ENCODE results near the gene PHYKPL.
A peak's percentile ranks its signal among the peaks of the same experiment; 100 is the strongest.

PHYKPL gene

DNA sequence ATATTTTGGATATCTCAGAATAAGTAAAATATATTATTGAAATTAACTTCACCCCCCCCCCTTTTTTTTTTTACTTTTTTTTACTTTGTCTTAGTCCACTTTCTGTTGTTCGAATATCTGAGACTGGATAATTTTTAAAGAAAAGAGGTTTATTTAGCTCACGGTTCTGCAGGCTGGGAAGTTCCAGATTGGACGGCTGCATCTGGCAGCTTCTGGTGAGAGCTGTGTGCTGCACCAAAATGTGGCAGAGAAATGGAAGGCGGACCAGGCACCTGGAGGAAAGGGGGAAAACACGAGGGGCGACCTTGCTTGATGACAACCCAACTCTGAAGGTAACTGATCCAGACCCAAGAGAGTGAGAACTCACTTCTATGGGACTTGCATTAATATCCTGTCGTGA lies 39.8 kb downstream of the PHYKPL start:
- no peak for DNase-seq (ENCODE audit: low read depth in 2 of 3, low spot score in 2 of 3)

DNA sequence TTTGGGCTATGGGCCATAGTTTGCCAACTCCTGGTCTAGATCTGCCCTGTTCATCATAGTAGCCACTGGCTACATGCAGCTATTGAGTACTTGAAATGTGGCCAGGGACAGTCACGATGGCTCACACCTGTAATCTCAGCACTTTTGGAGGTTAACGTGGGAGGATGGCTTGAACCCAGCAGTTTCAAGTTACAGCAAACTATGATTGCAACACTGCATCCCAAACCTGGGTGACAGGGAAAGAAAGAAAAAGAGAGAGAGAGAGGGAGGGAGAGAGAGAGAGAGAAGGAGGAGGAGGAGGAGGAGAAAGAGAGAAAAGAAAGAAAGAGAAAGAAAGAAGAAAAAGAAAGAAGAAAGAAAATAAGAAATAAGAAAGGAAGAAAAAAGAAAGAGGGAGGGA lies 40.4 kb downstream of the PHYKPL start:
- no peak for DNase-seq (ENCODE audit: low read depth in 2 of 3, low spot score in 2 of 3)

DNA sequence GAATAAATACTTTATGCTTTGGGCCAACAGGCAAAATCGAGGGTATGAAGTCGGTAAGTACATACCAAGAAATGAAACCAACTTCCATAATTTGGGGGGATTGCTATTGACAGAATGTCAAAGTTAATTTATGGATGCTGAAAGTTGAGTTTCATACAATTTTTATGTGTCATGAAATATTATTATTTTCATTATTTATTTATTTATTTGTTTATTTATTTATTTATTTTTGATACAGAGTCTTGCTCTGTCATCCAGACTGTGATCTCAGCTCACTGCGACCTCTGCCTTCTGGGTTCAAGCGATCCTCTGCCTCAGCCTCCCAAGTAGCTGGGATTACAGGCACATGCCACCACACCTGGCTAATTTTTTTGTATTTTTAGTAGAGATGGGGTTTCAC lies 40.9 kb downstream of the PHYKPL start:
- no peak for DNase-seq (ENCODE audit: low read depth in 2 of 3, low spot score in 2 of 3)

DNA sequence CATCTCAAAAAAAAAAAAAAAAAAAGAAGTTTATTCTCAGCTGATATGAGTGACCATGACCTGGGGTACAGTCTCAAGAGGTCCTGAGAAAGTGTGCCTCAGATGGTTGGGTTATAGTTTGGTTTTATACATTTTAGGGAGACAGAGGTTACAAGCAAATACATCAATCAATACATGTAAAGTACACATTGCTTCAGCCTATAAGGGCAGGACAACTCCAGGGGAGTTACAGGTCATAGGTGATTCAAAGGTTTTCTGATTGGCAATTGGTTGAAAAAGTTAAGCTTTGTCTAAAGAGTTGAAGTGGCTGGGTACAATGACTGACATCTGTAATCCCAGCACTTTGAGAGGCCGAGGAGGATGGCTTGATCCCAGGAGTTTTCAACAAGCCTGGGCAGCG lies 43.2 kb downstream of the PHYKPL start:
- DNase-seq (ENCODE audit: low read depth in 2 of 3, low spot score in 2 of 3): no peak

DNA sequence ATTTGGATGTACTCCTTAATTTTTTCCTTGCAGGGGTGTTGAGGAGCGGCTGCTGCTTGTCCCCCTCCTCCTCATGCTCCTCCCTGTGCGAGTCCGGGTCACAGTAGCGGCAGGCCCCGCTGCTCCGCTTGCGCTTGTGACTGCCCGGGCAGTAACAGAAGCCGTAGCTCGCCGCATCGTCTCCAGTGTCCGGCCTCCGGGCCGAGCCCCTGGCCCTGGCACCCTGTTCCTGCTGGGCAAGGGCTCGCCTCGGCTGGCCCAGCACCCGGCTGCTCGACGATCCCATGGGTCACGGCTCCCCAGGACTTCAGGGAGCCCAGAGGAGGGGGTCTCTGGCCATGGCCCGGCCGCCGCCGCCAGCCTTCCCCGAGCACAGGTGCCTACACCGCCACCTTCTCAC lies 45.6 kb downstream of the PHYKPL start, which contains the start of gene GMCL2:
Gene GMCL2 (minus strand): TSS at position 358 of the 400 bp plus-strand sequence. CDS start 72 bp downstream, at position 286.
- no peak for DNase-seq (ENCODE audit: low read depth in 2 of 3, low spot score in 2 of 3)

DNA sequence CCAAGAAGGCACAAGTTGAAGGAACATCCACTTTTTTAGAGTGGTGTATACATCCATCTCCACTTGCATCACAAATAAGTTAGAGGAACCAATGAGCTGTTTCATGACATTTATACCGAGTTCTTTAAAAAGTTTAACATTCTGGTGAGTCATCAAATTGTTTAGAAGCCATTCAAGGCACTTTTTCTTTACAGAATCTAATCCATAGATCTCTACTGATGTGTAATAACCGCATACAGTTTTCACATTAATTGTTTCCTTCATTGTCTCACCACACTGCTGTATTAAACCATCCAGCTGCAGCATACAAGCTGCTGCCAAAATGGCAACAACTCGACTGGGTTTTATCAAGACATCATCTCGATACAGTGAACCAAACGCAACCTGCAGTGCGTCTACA lies 46.2 kb downstream of the PHYKPL start:
- DNase-seq (ENCODE audit: low read depth in 2 of 3, low spot score in 2 of 3): no peak

DNA sequence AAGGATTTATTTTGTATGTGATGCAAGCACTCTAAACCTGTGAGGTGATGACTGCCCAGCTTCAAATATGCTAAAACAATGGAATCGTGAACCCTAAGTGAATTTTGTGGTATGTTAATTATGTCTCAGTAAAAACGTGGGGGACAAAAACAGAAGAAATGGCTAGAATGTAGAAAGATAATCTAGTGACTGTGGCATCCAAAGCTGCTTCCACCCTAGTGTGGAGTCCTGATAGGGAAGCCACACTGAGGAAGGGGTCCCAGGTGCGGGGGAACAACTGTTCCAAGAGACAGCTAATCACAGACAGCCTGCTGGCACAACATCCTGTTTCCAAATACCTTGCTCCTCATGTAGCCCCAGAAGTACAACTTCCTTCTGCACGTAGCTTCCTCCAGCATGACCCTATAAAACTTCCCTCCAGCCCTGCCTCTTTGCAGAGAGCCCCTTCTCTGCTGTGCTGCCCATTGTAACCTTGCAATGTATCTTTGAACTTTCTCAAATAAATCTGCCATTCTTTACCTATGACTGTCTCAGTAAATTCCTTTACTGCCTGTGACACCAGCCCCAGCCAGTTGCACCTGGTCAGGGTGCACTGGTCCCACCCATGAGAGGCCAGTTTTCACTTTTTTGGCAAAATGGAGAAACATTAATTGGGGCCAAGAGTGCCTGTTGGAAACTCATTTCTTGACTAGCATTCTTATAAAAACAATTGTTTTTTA lies 50.3 kb downstream of the PHYKPL start:
- no peak for DNase-seq (ENCODE audit: low read depth in 2 of 3, low spot score in 2 of 3)

DNA sequence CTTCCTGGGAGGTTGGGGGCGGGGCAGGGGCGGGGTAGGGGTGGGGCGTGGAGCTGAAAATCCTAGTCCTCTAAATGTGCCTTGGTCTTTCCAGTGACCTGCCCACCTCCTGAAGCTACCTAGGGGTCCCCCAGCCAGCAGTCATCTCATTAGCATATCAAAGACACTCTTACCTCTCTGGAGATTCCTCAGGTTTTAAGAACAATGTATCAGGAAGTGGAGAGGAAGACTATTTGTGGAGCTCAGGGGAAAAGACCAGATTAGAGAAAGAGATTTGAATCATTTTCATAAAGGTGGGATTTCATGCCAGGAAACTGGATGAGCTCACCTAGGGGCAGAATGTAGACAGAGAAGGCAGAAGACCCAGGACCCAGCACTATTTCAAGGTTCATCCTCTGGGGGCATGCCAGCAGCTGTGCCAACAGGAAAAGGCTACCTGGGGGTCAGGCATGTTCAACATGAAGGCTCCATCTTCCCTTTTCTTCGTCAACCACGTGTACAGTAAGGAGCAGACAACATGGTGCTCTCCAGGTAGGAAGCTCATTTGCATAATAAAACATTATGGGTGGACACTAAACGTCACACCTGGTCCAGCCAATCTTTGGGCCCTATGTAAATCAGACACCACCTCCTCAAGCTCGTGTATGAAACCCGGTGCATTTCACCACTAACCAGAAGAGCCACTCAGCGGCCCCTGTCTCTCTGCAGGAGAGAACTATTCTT lies 52.3 kb downstream of the PHYKPL start:
- no peak for DNase-seq (ENCODE audit: low read depth in 2 of 3, low spot score in 2 of 3)

DNA sequence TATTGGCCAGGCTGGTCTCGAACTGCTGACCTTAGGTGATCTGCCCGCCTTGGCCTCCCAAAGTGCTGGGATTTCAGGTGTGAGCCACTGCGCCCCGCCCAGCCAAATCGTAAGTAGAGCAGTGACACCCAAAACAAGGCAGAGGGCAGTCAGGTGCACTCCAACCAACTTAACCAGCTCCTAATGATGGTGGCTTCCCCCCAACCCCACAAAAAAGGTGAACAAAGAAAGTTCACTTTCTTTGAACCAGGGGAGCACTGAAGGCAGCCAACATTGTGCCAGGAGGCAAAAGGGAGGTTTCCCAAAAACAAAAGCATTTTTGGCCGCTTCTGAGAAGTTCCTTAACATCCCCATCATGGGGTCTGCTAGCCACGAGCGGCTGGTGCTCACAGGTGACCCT lies 55.0 kb downstream of the PHYKPL start:
- DNase-seq (ENCODE audit: low read depth in 2 of 3, low spot score in 2 of 3): no peak

DNA sequence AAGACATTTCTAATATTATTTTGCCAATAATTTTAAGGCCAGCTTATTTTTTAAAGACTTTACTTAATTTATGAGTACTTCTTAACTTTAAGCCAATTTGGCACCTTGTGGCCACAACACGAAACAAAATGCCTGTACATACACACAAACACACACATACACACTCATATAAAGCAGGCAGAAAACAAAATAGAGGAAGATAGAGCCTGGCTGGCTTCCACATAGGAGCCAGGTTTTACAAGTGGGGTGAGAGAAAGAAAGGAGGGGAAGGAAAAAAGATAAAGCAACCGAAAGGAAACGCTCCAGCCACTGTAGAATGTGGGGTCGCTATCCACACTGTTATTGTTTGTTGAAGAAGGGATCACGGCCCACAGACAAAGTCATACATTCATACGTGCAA lies 55.8 kb downstream of the PHYKPL start:
- DNase-seq (ENCODE audit: low read depth in 2 of 3, low spot score in 2 of 3): no peak

DNA sequence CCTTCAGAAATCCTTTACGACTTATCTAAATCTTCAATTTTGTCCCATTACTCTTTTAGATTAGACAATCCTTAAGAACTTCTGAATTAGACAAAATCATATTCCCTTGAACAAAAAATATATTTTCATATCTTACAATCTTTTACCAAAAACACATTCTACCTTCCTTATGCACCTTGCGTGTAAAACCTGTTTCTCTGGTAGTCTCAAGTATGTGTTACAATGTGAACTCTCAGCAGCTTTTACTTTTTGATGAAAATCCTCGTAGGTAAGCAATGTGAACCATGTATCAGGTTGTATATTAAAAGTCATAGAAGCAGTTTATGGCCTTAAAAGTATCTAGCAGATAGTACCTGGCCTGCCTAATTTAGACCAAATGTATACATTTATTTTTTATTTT lies 58.1 kb downstream of the PHYKPL start:
- no peak for DNase-seq (ENCODE audit: low read depth in 2 of 3, low spot score in 2 of 3)

DNA sequence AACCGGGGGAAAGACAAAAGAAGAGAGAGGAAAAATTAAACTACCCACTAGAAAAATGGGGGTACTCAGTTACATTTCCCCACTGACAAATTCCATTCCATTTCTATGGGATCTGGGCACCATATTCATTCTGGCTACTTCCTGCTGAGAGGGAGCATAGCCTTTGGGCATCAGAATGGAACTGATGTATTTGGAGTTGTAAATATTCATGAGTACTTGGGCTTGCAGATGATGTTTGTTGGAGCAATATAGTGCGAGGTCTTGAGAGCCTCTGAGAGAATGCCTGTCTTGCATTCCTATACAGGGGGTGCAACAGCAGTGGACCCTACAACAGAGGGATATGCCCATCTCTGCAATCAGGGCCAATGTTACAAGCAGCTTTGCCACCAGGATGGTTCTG lies 62.1 kb downstream of the PHYKPL start:
- DNase-seq (ENCODE audit: low read depth in 2 of 3, low spot score in 2 of 3): no peak

DNA sequence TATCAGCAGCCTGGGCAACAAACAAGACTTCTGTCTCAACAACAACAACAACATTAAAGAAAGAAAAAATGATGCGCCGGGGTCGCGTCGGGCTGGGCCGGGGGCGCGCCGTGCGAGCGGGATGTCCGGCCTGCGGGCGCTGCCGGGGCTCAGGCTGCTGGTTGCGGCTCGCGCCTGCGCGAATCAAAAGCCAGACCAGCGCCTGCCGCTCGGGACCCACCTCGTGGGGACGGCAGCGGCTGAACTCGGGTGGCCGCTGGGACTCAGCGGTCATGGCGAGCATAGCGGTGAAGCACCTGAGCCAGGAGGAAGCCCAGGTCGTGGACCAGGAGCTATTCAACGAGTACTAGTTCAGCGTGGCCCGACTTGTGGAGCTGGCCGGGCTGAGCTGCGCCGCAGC lies 67.0 kb downstream of the PHYKPL start:
- no peak for DNase-seq (ENCODE audit: low read depth in 2 of 3, low spot score in 2 of 3)

DNA sequence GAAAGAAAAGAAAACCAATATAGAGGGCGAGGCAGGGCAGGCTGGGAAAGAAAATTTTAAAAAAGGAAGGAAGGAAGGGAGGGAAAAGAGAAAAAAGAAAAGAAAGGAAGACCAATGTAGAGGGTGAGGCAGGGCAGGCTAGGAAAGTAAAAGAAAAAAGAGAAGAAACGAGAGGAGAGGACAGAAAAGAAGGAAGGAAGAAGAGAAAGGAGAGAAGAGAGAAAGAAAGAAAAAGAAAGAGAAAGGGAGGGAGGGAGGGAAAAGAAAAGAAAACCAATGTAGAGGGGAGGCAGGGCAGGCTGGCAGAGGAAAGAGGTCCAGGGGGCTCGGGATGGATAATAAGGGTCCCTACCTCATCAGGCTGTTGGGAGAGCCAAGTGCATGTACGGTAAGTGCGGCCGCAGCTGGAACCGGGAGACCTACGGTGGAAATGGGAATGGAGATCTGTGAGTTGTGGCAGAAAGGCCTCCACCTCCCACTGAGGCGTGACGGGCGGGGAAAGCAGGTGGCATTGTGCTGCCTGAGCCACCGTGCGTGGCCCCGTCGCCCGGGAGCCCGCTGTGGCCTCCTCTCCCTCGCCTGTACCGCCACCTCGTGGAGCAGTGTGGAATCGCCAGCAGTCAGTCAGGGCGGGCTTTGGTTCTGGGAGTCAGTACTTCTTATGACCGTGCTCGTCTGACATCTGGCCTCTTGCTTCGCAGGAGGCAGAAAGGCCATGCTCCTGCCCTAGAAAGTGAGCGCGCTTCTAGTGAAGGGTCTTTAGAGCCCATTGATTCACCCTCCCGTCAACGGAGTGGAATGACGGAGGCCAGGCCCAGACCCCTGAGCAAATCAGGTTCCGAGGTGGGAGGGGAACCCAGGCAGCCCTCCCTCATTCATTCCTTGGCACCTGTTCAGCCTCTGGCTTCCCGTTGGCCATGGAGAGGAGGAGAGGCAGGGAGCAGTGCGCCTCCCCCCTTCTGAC lies 68.5 kb downstream of the PHYKPL start:
- peak; percentile 81 to 99 (median 97) for DNase-seq (ENCODE audit: low read depth in 2 of 3, low spot score in 2 of 3)

DNA sequence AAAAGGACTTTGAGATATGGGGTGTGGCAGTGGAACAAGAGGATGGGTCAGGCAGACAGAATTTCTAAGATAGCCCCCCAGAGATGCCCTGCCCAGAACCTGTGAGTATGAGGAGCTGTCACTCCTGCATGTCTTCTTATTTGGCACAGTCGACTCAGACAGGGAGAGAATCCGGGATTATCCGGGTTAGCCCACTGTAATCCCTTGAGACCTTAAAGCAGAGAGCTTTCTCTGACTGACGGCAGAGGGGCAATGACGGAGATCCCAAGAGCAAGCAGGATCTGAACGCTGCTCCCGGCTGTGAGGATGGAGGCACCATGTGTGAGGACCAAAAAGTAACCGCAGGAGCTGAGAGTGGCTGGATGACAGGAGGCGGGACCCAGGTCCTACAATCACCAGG lies 70.1 kb downstream of the PHYKPL start:
- no peak for DNase-seq (ENCODE audit: low read depth in 2 of 3, low spot score in 2 of 3)

DNA sequence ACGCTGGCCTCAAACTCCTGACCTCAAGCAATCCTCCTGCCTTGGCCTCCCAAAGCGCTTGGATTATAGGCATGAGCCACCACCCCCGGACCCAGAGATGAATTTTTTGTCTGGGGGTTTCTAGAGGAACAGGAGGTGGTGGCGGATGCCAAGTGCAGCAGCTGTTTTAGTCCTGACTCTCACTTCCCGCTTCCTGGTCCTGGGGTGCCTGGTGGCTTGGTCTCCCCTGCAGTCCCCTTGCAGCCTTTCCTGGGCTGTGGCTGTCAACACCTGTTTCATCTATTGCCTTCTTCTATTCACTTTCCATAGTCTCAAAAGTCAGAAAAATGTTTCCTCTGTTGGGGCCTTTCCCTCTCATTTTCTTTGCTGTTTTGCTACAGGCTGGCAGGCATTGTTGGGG lies 72.4 kb downstream of the PHYKPL start:
- DNase-seq (ENCODE audit: low read depth in 2 of 3, low spot score in 2 of 3): no peak
